HG02884 (cell line): ENCODE data around the gene HOXB5.

Experiments used
- ATAC-seq: cut with Tn5 transposase; IDR thresholded peaks from one replicate; pipeline ENCODE4 v1.9.1; 2021; ENCODE audit warnings: mild to moderate bottlenecking, moderate library complexity; ENCODE audit not compliant: unreplicated experiment

The HOXB5 gene

GRCh38 chr17:48630009-48630924 is 36.7 kb upstream of the HOXB5 start:
- ATAC-seq = no peak

- no peak for ATAC-seq
These were observed 35.8 kb upstream of the HOXB5 start for GRCh38 chr17:48629411-48629759.

- ATAC-seq = no peak
These were observed 35.3 kb upstream of the HOXB5 start for GRCh38 chr17:48628649-48629410.

GRCh38 chr17:48627623-48628521 is 34.3 kb upstream of the HOXB5 start:
- ATAC-seq = no peak

GRCh38 chr17:48627118-48627597 is 33.6 kb upstream of the HOXB5 start:
- no peak for ATAC-seq

- no peak for ATAC-seq
These were observed 32.9 kb upstream of the HOXB5 start, which contains the start of gene HOXB9 for GRCh38 chr17:48626245-48627117. Gene HOXB9, minus strand, starts transcription at chr17:48626358. Its CDS starts 89 bp downstream, at chr17:48626269.

- ATAC-seq = no peak
These were observed 32.1 kb upstream of the HOXB5 start for GRCh38 chr17:48625495-48626244.

GRCh38 chr17:48624544-48625494 is 31.2 kb upstream of the HOXB5 start:
- ATAC-seq = no peak

GRCh38 chr17:48624118-48624517 is 30.5 kb upstream of the HOXB5 start:
- ATAC-seq = no peak

- ATAC-seq = no peak
These were observed 30.0 kb upstream of the HOXB5 start for GRCh38 chr17:48623583-48623982.

GRCh38 chr17:48622857-48623256 is 29.3 kb upstream of the HOXB5 start:
- no peak for ATAC-seq

- no peak for ATAC-seq
These were observed 28.1 kb upstream of the HOXB5 start for GRCh38 chr17:48621410-48622392.

- no peak for ATAC-seq
These were observed 27.0 kb upstream of the HOXB5 start for GRCh38 chr17:48620461-48621139.

- no peak for ATAC-seq
These were observed 26.4 kb upstream of the HOXB5 start for GRCh38 chr17:48619826-48620449.

- ATAC-seq = no peak
These were observed 24.8 kb upstream of the HOXB5 start for GRCh38 chr17:48618256-48618896.
